ENCODE results near the gene GPR161.

DNA sequence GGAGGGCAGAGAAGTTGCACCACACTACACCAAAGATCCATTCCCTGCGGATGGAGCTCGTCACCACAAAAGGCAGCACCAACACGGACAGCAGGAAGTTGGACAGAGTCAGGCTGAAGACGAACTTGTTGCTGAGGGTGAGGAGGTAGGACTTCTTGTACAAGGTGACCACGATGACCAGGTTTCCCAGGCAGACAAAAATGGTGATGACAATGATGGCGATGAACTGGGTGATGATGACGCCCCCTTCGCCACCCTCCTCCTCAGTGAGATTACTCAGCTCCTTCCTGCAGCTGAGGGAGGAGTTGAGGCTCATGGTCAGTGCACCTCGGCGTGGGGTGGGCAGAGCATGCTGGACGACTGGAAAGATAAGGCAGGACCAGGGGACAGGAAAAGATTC lies 32.2 kb downstream of the GPR161 start:
- no peak for TF ChIP-seq CTCF (conservative IDR thresholded peaks at IDR 0.05)
- no peak for TF ChIP-seq EZH2 (IDR thresholded peaks at IDR 0.05; ENCODE audit: low read depth)

Measured in PC-9 (cell line).